Neural progenitor cell (in vitro differentiated cells): Measurements from ENCODE around the gene LRFN2. TPM values are rescaled to one million over a fixed set of nuclear protein-coding genes. Genes with fewer than 3 reads are reported as not detected.

Source experiments
- DNase-seq: peaks from one replicate; pipeline ENCODE4 v3.0.0-alpha.2; 2016; ENCODE audit warnings: low spot score
- H2AFZ ChIP-seq: fragments of 200-600 bp; sonication (generic); replicated peaks from 2 replicates; pipeline ENCODE4 v1.6.1; 2016; ENCODE audit warnings: antibody characterized with exemption
- H3F3A ChIP-seq: fragments of 200-600 bp; sonication (generic); 2 replicates; pipeline ENCODE4 v1.6.1; 2016; ENCODE audit warnings: antibody characterized with exemption, low read depth
- H3K27ac ChIP-seq: fragments of 200-600 bp; sonication (generic); 2 replicates; pipeline ENCODE4 v1.5.1; 2016; ENCODE audit warnings: mild to moderate bottlenecking
- H3K27me3 ChIP-seq: fragments of 200-600 bp; sonication (generic); 2 replicates; pipeline ENCODE4 v1.6.1; 2016; ENCODE audit warnings: mild to moderate bottlenecking, moderate library complexity
- H3K36me3 ChIP-seq: fragments of 200-600 bp; sonication (generic); 2 replicates; pipeline ENCODE4 v1.5.1; 2016
- H3K4me1 ChIP-seq: fragments of 200-600 bp; sonication (generic); 2 replicates; pipeline ENCODE4 v1.6.1; 2016; ENCODE audit warnings: mixed run types
- H3K4me2 ChIP-seq: fragments of 200-600 bp; sonication (generic); 2 replicates; pipeline ENCODE4 v1.6.1; 2016
- H3K4me3 ChIP-seq: fragments of 200-600 bp; sonication (generic); 2 replicates; pipeline ENCODE4 v1.5.1; 2016
- H3K79me2 ChIP-seq: fragments of 200-600 bp; sonication (generic); 2 replicates; pipeline ENCODE4 v1.6.1; 2016; ENCODE audit warnings: low read depth
- H3K9ac ChIP-seq: fragments of 200-600 bp; sonication (generic); 2 replicates; pipeline ENCODE4 v1.6.1; 2016
- H3K9me3 ChIP-seq: fragments of 200-600 bp; sonication (generic); 2 replicates; pipeline ENCODE4 v1.5.1; 2016; ENCODE audit warnings: low read depth
- H4K20me1 ChIP-seq: fragments of 200-600 bp; sonication (generic); 2 replicates; pipeline ENCODE4 v1.6.1; 2016; ENCODE audit warnings: low read depth
- H3K27ac Mint-ChIP-seq: 3 replicates; pipeline ENCODE4 v1.8.0; 2021; ENCODE audit warnings: mixed read lengths
- H3K27me3 Mint-ChIP-seq: 2 replicates; pipeline ENCODE4 v1.8.0; 2022; ENCODE audit warnings: low read depth, mild to moderate bottlenecking, inconsistent platforms, moderate library complexity, mixed read lengths; ENCODE audit not compliant: insufficient read depth
- H3K36me3 Mint-ChIP-seq: 3 replicates; pipeline ENCODE4 v1.8.0; 2021; ENCODE audit warnings: mixed read lengths
- H3K4me1 Mint-ChIP-seq: 3 replicates; pipeline ENCODE4 v1.8.0; 2021; ENCODE audit warnings: mixed read lengths
- H3K4me3 Mint-ChIP-seq: 3 replicates; pipeline ENCODE4 v1.8.0; 2021; ENCODE audit warnings: mild to moderate bottlenecking, moderate library complexity, mixed read lengths
- H3K9me3 Mint-ChIP-seq: 3 replicates; pipeline ENCODE4 v1.8.0; 2020; ENCODE audit warnings: mixed read lengths
- CTCF ChIP-seq: fragments of 200-600 bp; sonication (generic); IDR thresholded peaks from 2 replicates; pipeline ENCODE4 v1.5.1; 2017; ENCODE audit warnings: antibody characterized with exemption, mild to moderate bottlenecking
- EZH2 ChIP-seq: fragments of 200-600 bp; sonication (generic); IDR thresholded peaks from 2 replicates; pipeline ENCODE4 v1.6.1; 2017; ENCODE audit warnings: antibody characterized with exemption, mild to moderate bottlenecking, moderate library complexity
- EZH2phosphoT487 ChIP-seq: fragments of 200-600 bp; sonication (generic); IDR thresholded peaks from 2 replicates; pipeline ENCODE4 v1.6.1; 2017; ENCODE audit warnings: antibody characterized with exemption
- total RNA-seq: library from RNA; depleted of rRNA; stranded (reverse); fragments of >200 nt; gene quantifications from 2 replicates; pipeline ENCODE4 v1.2.3, GENCODE V29; 2015; ENCODE audit warnings: low replicate concordance

The LRFN2 gene
- total RNA-seq, 1 donor from 2014 or later, result not detected

- H3K4me1 ChIP-seq, result peaks cover 14% of the 10 kb centered on the region
- H3K9me3 ChIP-seq, result no peaks in the 10 kb centered on the region
- no peak overlapping the region for H3K4me3 Mint-ChIP-seq
- H3K27ac Mint-ChIP-seq, result no peak overlapping the region
- H4K20me1 ChIP-seq, result no peaks in the 10 kb centered on the region
- H3K36me3 Mint-ChIP-seq, result no peaks in the 10 kb centered on the region
- DNase-seq, result no peak
- H3K27ac ChIP-seq, result no peak overlapping the region
- H3K79me2 ChIP-seq, result no peaks in the 10 kb centered on the region
- H3K27me3 Mint-ChIP-seq, result peaks cover 8% of the 10 kb centered on the region
- TF ChIP-seq EZH2, result no peak
- H3K36me3 ChIP-seq, result no peaks in the 10 kb centered on the region
- peaks cover 26% of the 10 kb centered on the region for H3K4me1 Mint-ChIP-seq
- no peak overlapping the region for H3K4me2 ChIP-seq
- no peaks in the 10 kb centered on the region for H3K27me3 ChIP-seq
- peaks cover 5% of the 10 kb centered on the region for H3F3A ChIP-seq
- H3K9ac ChIP-seq, result no peak overlapping the region
- H3K9me3 Mint-ChIP-seq, result no peaks in the 10 kb centered on the region
- no peak overlapping the region for H2AFZ ChIP-seq
- no peak overlapping the region for H3K4me3 ChIP-seq
These were observed 170.1 kb downstream of the LRFN2 start for GRCh38 chr6:40417031-40417430.

- no peak overlapping the region for H3K27ac ChIP-seq
- TF ChIP-seq EZH2phosphoT487 (no peak), CTCF (no peak), EZH2 (no peak)
- no peaks in the 10 kb centered on the region for H3K36me3 Mint-ChIP-seq
- H3K27ac Mint-ChIP-seq, result no peak overlapping the region
- H3K9me3 Mint-ChIP-seq, result no peaks in the 10 kb centered on the region
- H3K79me2 ChIP-seq, result no peaks in the 10 kb centered on the region
- H3K4me3 Mint-ChIP-seq, result no peak overlapping the region
- peaks cover 22% of the 10 kb centered on the region for H3K4me1 Mint-ChIP-seq
- no peaks in the 10 kb centered on the region for H3F3A ChIP-seq
- peaks cover 5% of the 10 kb centered on the region for H3K4me1 ChIP-seq
- H3K27me3 ChIP-seq, result no peaks in the 10 kb centered on the region
- no peak overlapping the region for H2AFZ ChIP-seq
- H3K4me3 ChIP-seq, result no peak overlapping the region
- H4K20me1 ChIP-seq, result no peaks in the 10 kb centered on the region
- no peak overlapping the region for H3K4me2 ChIP-seq
- H3K27me3 Mint-ChIP-seq, result peaks cover 8% of the 10 kb centered on the region
- no peak for DNase-seq
- H3K9ac ChIP-seq, result no peak overlapping the region
- no peaks in the 10 kb centered on the region for H3K36me3 ChIP-seq
- H3K9me3 ChIP-seq, result no peaks in the 10 kb centered on the region
These were observed 172.5 kb downstream of the LRFN2 start for GRCh38 chr6:40414617-40415016.

GRCh38 chr6:40413239-40413638 is 173.9 kb downstream of the LRFN2 start:
- Mint-ChIP-seq H3K27me3 (peaks cover 3% of the 10 kb centered on the region), H3K4me3 (no peak overlapping the region), H3K4me1 (peaks cover 23% of the 10 kb centered on the region), H3K9me3 (no peaks in the 10 kb centered on the region), H3K36me3 (no peaks in the 10 kb centered on the region), H3K27ac (peak overlapping the region; percentile 67)
- no peaks in the 10 kb centered on the region for H3K36me3 ChIP-seq
- no peaks in the 10 kb centered on the region for H3K79me2 ChIP-seq
- no peaks in the 10 kb centered on the region for H3K9me3 ChIP-seq
- H3K4me1 ChIP-seq, result peaks cover 7% of the 10 kb centered on the region
- no peak for DNase-seq
- H2AFZ ChIP-seq, result no peak overlapping the region
- no peaks in the 10 kb centered on the region for H3K27me3 ChIP-seq
- no peak overlapping the region for H3K4me3 ChIP-seq
- H4K20me1 ChIP-seq, result no peaks in the 10 kb centered on the region
- H3K4me2 ChIP-seq, result no peak overlapping the region
- H3F3A ChIP-seq, result no peaks in the 10 kb centered on the region
- no peak overlapping the region for H3K9ac ChIP-seq
- no peak for TF ChIP-seq EZH2
- TF ChIP-seq CTCF, result no peak
- TF ChIP-seq EZH2phosphoT487, result no peak
- no peak overlapping the region for H3K27ac ChIP-seq

GRCh38 chr6:40411881-40412280 is 175.3 kb downstream of the LRFN2 start:
- Mint-ChIP-seq H3K27ac (no peak overlapping the region), H3K4me1 (peaks cover 23% of the 10 kb centered on the region), H3K4me3 (no peak overlapping the region), H3K27me3 (no peaks in the 10 kb centered on the region), H3K9me3 (no peaks in the 10 kb centered on the region), H3K36me3 (no peaks in the 10 kb centered on the region)
- H4K20me1 ChIP-seq, result no peaks in the 10 kb centered on the region
- no peaks in the 10 kb centered on the region for H3F3A ChIP-seq
- H3K27me3 ChIP-seq, result no peaks in the 10 kb centered on the region
- H3K9me3 ChIP-seq, result no peaks in the 10 kb centered on the region
- H3K27ac ChIP-seq, result no peak overlapping the region
- peaks cover 7% of the 10 kb centered on the region for H3K4me1 ChIP-seq
- no peak for TF ChIP-seq CTCF
- TF ChIP-seq EZH2, result no peak
- TF ChIP-seq EZH2phosphoT487, result no peak
- no peak overlapping the region for H3K4me3 ChIP-seq
- no peak overlapping the region for H2AFZ ChIP-seq
- no peaks in the 10 kb centered on the region for H3K36me3 ChIP-seq
- no peak overlapping the region for H3K4me2 ChIP-seq
- no peaks in the 10 kb centered on the region for H3K79me2 ChIP-seq
- no peak for DNase-seq
- no peak overlapping the region for H3K9ac ChIP-seq
